Measurements from ENCODE around the gene PLD2.

PLD2 gene

GRCh38 chr17:4789951-4790704 is 16.8 kb upstream of the PLD2 start:
- peak; percentile 59 to 68 (median 64) for DNase-seq
- H3K27ac ChIP-seq (ENCODE audit: insufficient read depth, low read length, poor library complexity, severe bottlenecking): peak overlapping the region; percentile 77
- H3K9me3 ChIP-seq (ENCODE audit: control insufficient read depth, low read length): no peaks in the 10 kb centered on the region
- H3K4me3 ChIP-seq (ENCODE audit: insufficient read depth, low read depth, low read length, poor library complexity, severe bottlenecking): peak overlapping the region; percentile 62
- no peaks in the 10 kb centered on the region for H3K36me3 ChIP-seq (ENCODE audit: control insufficient read depth, insufficient read depth, low read length)
- peaks cover 15% of the 10 kb centered on the region for H3K27me3 ChIP-seq (replicated peaks; ENCODE audit: control insufficient read depth, insufficient read depth, low read length, poor library complexity, severe bottlenecking)
- H3K4me1 ChIP-seq (ENCODE audit: control insufficient read depth, insufficient read depth, low read length, poor library complexity, severe bottlenecking): peaks cover 20% of the 10 kb centered on the region

- H3K9me3 ChIP-seq (ENCODE audit: control insufficient read depth, low read length): no peaks in the 10 kb centered on the region
- DNase-seq: no peak
- peak overlapping the region; percentile 77 for H3K27ac ChIP-seq (ENCODE audit: insufficient read depth, low read length, poor library complexity, severe bottlenecking)
- peaks cover 11% of the 10 kb centered on the region for H3K27me3 ChIP-seq (replicated peaks; ENCODE audit: control insufficient read depth, insufficient read depth, low read length, poor library complexity, severe bottlenecking)
- peaks cover 16% of the 10 kb centered on the region for H3K4me1 ChIP-seq (ENCODE audit: control insufficient read depth, insufficient read depth, low read length, poor library complexity, severe bottlenecking)
- H3K36me3 ChIP-seq (ENCODE audit: control insufficient read depth, insufficient read depth, low read length): no peaks in the 10 kb centered on the region
- H3K4me3 ChIP-seq (ENCODE audit: insufficient read depth, low read depth, low read length, poor library complexity, severe bottlenecking): peak overlapping the region; percentile 62
Observed at GRCh38 chr17:4790705-4791088, 16.3 kb upstream of the PLD2 start.

GRCh38 chr17:4795168-4795567 is 11.8 kb upstream of the PLD2 start:
- DNase-seq: no peak

DNA sequence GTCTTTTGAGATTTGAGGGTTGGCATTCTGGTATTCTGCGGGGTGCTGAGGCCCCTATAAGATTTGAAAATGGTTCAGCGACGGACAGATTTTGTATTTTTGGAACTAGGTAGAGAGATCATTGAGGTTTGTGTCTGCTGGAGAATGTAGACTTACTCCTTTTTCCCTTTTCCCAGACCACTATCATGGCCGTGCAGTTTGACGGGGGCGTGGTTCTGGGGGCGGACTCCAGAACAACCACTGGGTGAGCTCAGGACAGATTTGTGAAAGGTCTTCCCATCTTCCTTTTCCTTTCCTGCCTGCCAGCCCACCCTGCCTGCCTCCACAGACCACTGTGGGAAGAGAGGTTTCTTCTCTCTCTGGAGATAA is 10.4 kb upstream of the PLD2 start:
- Histone ChIP-seq H3K4me1 (ENCODE audit: control insufficient read depth, insufficient read depth, low read length, poor library complexity, severe bottlenecking) (no peaks in the 10 kb centered on the region), H3K9me3 (ENCODE audit: control insufficient read depth, low read length) (no peaks in the 10 kb centered on the region), H3K27ac (ENCODE audit: insufficient read depth, low read length, poor library complexity, severe bottlenecking) (peak overlapping the region; percentile 74), H3K4me3 (ENCODE audit: insufficient read depth, low read depth, low read length, poor library complexity, severe bottlenecking) (peak overlapping the region; percentile 68), H3K36me3 (ENCODE audit: control insufficient read depth, insufficient read depth, low read length) (peaks cover 17% of the 10 kb centered on the region), H3K27me3 (replicated peaks; ENCODE audit: control insufficient read depth, insufficient read depth, low read length, poor library complexity, severe bottlenecking) (no peaks in the 10 kb centered on the region)
- DNase-seq: no peak

More at GRCh38 chr17:4795168-4795567, 11.8 kb upstream of the PLD2 start:
- Histone ChIP-seq H3K4me1 (ENCODE audit: control insufficient read depth, insufficient read depth, low read length, poor library complexity, severe bottlenecking) (peaks cover 4% of the 10 kb centered on the region), H3K27me3 (replicated peaks; ENCODE audit: control insufficient read depth, insufficient read depth, low read length, poor library complexity, severe bottlenecking) (no peaks in the 10 kb centered on the region), H3K27ac (ENCODE audit: insufficient read depth, low read length, poor library complexity, severe bottlenecking) (no peak overlapping the region), H3K4me3 (ENCODE audit: insufficient read depth, low read depth, low read length, poor library complexity, severe bottlenecking) (no peak overlapping the region), H3K36me3 (ENCODE audit: control insufficient read depth, insufficient read depth, low read length) (peaks cover 17% of the 10 kb centered on the region), H3K9me3 (ENCODE audit: control insufficient read depth, low read length) (no peaks in the 10 kb centered on the region)

- no peak overlapping the region for H3K27ac ChIP-seq (ENCODE audit: insufficient read depth, low read length, poor library complexity, severe bottlenecking)
- H3K36me3 ChIP-seq (ENCODE audit: control insufficient read depth, insufficient read depth, low read length): peaks cover 17% of the 10 kb centered on the region
- DNase-seq: no peak
- no peaks in the 10 kb centered on the region for H3K4me1 ChIP-seq (ENCODE audit: control insufficient read depth, insufficient read depth, low read length, poor library complexity, severe bottlenecking)
- no peak overlapping the region for H3K4me3 ChIP-seq (ENCODE audit: insufficient read depth, low read depth, low read length, poor library complexity, severe bottlenecking)
- no peaks in the 10 kb centered on the region for H3K27me3 ChIP-seq (replicated peaks; ENCODE audit: control insufficient read depth, insufficient read depth, low read length, poor library complexity, severe bottlenecking)
- no peaks in the 10 kb centered on the region for H3K9me3 ChIP-seq (ENCODE audit: control insufficient read depth, low read length)
Observed at GRCh38 chr17:4800462-4801196, 6.3 kb upstream of the PLD2 start.

DNA sequence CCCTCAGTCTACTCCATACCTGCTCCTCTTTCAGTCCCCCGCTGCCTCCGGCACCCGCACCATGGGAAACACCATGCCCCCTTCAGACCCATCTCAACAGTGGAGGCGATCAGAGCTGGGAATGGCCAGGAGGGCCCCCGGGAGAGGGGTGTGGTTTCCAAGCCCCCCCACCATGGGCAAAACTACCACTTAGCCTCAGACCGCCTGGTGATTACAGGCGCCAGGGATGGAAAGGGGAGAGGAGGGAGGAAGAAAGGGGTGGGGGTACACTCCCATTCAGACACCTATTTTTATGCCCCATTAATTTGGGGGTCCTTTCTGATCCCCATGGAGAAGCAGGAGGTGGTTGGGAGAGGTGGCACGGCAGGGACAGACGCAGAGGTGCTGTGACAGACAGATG is 4.7 kb upstream of the PLD2 start, which contains the start of gene C17orf114:
C17orf114 (minus strand) TSS at position 101 of the 400 bp plus-strand sequence.
- H3K4me3 ChIP-seq (ENCODE audit: insufficient read depth, low read depth, low read length, poor library complexity, severe bottlenecking): no peak within 1 kb of the TSS
- DNase-seq: no peak

GRCh38 chr17:4806456-4806776 is 536 bp upstream of the PLD2 start:
- Histone ChIP-seq H3K9me3 (ENCODE audit: control insufficient read depth, low read length) (no peaks in the 10 kb centered on the region), H3K4me1 (ENCODE audit: control insufficient read depth, insufficient read depth, low read length, poor library complexity, severe bottlenecking) (peaks cover 5% of the 10 kb centered on the region), H3K27me3 (replicated peaks; ENCODE audit: control insufficient read depth, insufficient read depth, low read length, poor library complexity, severe bottlenecking) (no peaks in the 10 kb centered on the region), H3K4me3 (ENCODE audit: insufficient read depth, low read depth, low read length, poor library complexity, severe bottlenecking) (peak overlapping the region; percentile 48), H3K36me3 (ENCODE audit: control insufficient read depth, insufficient read depth, low read length) (peaks cover 10% of the 10 kb centered on the region), H3K27ac (ENCODE audit: insufficient read depth, low read length, poor library complexity, severe bottlenecking) (peak overlapping the region; percentile 57)
- no peak for DNase-seq

More for the DNA sequence above, 4.7 kb upstream of the PLD2 start, which contains the start of gene C17orf114:
- H3K27me3 ChIP-seq (replicated peaks; ENCODE audit: control insufficient read depth, insufficient read depth, low read length, poor library complexity, severe bottlenecking): no peaks in the 10 kb centered on the region
- peaks cover 17% of the 10 kb centered on the region for H3K36me3 ChIP-seq (ENCODE audit: control insufficient read depth, insufficient read depth, low read length)
- H3K4me1 ChIP-seq (ENCODE audit: control insufficient read depth, insufficient read depth, low read length, poor library complexity, severe bottlenecking): no peaks in the 10 kb centered on the region
- no peak within 1 kb of the TSS for H3K27ac ChIP-seq (ENCODE audit: insufficient read depth, low read length, poor library complexity, severe bottlenecking)
- no peaks in the 10 kb centered on the region for H3K9me3 ChIP-seq (ENCODE audit: control insufficient read depth, low read length)

DNA sequence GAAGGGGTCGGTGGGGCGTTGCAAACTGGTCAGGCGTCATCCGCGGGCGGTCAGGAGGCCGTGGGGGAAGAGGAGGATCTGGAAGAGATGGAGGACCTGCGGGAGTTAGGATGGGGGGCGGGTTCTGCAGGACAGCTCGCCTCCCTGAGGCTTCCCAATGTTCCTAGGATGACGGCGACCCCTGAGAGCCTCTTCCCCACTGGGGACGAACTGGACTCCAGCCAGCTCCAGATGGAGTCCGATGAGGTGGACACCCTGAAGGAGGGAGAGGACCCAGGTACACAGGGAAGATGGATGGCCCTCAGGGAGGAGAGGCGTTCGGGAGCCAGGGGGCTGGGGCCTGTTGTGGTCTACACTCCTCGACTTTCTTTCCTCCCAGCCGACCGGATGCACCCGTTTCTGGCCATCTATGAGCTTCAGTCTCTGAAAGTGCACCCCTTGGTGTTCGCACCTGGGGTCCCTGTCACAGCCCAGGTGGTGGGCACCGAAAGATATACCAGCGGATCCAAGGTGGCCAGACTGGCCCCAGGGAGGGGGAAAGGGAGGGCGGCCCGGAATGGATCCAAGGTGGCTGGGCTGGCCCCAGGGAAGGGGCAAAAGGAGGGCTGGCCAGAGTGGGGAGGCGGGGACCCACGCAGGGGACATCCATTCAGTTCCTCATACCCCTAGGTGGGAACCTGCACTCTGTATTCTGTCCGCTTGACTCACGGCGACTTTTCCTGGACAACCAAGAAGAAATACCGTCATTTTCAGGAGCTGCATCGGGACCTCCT is 839 bp downstream of the PLD2 start:
- Histone ChIP-seq H3K4me3 (ENCODE audit: insufficient read depth, low read depth, low read length, poor library complexity, severe bottlenecking) (peak overlapping the region; percentile 75), H3K27ac (ENCODE audit: insufficient read depth, low read length, poor library complexity, severe bottlenecking) (no peak overlapping the region), H3K9me3 (ENCODE audit: control insufficient read depth, low read length) (no peaks in the 10 kb centered on the region), H3K27me3 (replicated peaks; ENCODE audit: control insufficient read depth, insufficient read depth, low read length, poor library complexity, severe bottlenecking) (no peaks in the 10 kb centered on the region), H3K36me3 (ENCODE audit: control insufficient read depth, insufficient read depth, low read length) (peaks cover 10% of the 10 kb centered on the region), H3K4me1 (ENCODE audit: control insufficient read depth, insufficient read depth, low read length, poor library complexity, severe bottlenecking) (peaks cover 5% of the 10 kb centered on the region)
- DNase-seq: no peak

DNA sequence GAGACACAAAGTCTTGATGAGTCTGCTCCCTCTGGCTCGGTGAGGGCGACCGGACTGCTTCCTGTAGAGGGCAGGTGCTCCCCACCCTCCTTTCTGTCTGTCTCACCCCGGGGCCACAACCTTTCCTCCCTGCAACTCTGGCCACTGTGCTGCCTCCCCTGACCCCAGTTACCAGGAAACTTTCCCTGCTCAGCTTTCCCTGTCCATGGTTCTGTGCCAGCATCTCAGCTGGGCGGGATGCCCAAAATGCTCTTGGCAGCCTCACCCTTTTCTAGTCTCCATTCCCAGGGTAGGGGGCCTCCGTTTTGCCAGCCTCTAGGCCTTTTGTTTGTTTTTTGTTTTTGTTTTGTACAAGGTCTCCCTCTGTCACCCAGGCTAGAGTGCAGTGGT is 1.4 kb downstream of the PLD2 start:
- Histone ChIP-seq H3K9me3 (ENCODE audit: control insufficient read depth, low read length) (no peaks in the 10 kb centered on the region), H3K36me3 (ENCODE audit: control insufficient read depth, insufficient read depth, low read length) (peaks cover 10% of the 10 kb centered on the region), H3K4me3 (ENCODE audit: insufficient read depth, low read depth, low read length, poor library complexity, severe bottlenecking) (no peak overlapping the region), H3K27ac (ENCODE audit: insufficient read depth, low read length, poor library complexity, severe bottlenecking) (no peak overlapping the region), H3K4me1 (ENCODE audit: control insufficient read depth, insufficient read depth, low read length, poor library complexity, severe bottlenecking) (peaks cover 5% of the 10 kb centered on the region), H3K27me3 (replicated peaks; ENCODE audit: control insufficient read depth, insufficient read depth, low read length, poor library complexity, severe bottlenecking) (no peaks in the 10 kb centered on the region)
- no peak for DNase-seq
